NCI-H510A treated with DMSO at 0.1 percent for 48 hours (cell line): Measurements from ENCODE around the gene CCR1.

Experiments used
- DNase-seq: peaks from one replicate; lab custom pipeline; 2025; lab: John Stamatoyannopoulos, UW

The CCR1 gene

DNA sequence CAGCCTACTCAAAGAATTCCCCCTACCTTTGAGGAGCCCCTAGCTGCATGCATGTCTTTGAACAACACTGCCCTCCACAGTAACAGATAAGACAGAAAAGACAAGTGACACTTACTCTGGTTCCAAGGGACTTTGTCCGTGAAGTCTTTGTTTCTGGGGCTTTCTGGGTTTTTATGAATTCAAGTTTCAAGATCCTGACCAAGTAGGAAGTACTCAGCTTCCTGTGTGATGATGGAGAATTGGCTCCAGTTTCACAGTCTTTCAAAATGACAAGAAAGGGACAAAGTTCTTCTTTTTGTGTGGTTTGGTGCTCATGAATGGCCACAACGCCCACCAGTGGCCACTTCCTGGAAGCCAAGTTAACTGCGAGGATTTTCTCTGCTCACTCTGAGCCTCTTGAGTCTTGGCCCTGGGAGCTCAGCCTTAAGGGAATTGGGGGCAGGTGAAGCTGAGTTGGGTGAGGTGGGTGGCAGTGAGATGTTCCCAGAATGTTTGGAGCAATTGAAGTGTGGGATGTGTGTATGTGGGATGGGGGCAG is at the start of gene CCR1:
CCR1 (minus strand) TSS at position 147 of the 538 bp plus-strand sequence. CDS start 4,000 bp downstream, outside the sequence.
- no peak for DNase-seq

- no peak for DNase-seq
These were observed 44.9 kb upstream of the CCR1 start for GRCh38 chr3:46252980-46253379.

DNA sequence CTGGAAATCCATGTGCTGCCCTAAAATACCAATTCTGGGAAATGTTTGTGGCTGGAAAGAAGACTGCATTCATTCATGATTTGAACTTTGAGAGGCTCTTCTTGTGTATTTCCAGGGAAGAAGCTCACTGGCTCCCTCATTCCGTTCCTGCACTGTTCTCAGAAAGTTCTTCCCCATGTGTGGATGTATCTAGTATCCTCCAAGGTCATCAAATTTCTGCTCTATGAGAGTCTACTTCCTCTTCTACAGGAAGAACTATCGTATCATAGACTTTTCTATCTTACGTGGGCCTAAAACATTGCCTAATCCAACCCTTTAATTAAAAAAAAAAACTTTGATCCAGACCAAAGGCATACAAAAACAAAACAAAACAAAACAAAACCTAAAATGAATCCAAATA is 37.0 kb upstream of the CCR1 start:
- no peak for DNase-seq

DNA sequence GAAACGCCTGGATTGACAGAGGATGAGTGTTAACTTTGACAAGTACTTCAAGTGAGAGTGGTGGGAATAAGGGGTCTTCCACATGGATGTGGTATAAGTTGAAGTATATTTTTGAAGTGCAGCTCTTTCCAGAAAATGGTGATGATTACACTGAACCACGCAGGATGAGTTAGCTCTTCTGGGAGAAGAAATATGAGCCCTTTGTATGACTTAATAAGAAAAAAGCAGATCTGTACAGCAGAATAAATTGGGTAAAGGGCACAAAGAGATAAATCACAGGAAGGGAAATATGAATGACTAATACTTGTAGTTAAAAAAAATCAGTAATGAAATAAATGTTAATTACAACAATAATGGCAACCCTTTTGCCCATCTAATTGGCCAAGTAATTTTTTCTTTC is 35.4 kb upstream of the CCR1 start:
- no peak for DNase-seq

- DNase-seq, result no peak
These were observed 34.0 kb upstream of the CCR1 start, which contains the start of gene CCR3 for GRCh38 chr3:46242120-46242519. Gene CCR3, plus strand, starts transcription at chr3:46242460. Its CDS starts 22,699 bp downstream, at chr3:46265159.

- no peak for DNase-seq
These were observed 31.8 kb upstream of the CCR1 start for GRCh38 chr3:46239952-46240351.

GRCh38 chr3:46239301-46239938 is 31.3 kb upstream of the CCR1 start:
- DNase-seq, result no peak

- DNase-seq, result no peak
These were observed 30.3 kb upstream of the CCR1 start for GRCh38 chr3:46238386-46238785.

DNA sequence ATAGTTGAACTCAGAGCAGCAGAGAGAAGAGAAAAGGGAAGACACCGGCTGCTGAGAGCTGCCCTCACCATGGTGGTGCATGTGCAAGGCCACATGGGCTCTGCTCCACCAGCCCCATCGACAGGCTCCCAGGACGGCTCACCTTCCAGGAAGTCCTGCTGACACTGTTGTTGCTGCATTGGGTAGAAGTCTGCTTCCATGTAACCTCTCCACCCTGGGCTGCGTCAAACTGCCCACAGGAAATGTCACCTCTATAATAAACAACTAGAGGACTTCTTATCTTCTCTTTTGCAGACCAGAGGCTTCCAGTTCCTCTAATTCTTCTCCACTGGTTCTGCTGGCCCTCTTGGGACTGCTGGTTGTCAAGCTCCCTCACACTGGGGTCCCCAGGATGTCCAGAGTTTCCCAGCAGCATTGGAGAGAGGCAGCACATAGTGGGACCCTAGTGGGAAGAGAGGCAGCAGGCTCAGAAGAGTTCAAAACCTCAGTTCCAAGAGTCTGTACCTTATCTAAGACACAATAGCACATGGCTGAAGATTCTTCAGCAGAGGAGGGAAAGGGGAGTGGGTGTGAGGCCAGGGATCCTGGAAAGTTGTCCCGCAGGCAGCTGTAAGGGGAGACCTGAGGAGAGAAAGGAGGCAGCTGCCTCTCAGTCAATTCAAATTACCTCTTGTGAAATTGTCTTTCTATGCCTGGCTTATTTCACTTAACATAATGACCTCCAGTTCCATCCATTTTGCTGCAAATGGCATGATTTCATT is 28.4 kb upstream of the CCR1 start:
- no peak for DNase-seq

DNA sequence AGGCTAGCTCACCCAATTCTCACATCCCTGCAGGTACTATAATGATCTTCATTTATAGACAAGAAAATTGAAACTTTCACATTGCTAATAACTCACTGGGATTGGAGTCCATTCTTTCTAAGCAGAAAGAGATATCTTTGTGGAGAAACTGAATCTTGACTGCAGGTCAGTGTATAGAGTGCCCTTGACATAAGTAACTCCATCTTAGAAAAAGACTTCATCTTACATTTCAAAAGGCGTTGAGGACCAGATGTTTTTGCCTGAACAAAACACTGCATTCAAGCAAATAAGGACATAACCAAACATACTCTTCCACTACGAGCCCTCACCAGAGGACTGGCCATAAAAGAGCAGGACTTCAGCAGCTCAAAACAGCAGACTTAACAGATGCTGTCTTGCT is 27.3 kb upstream of the CCR1 start:
- no peak for DNase-seq

GRCh38 chr3:46233194-46233593 is 25.1 kb upstream of the CCR1 start:
- DNase-seq, result no peak

DNA sequence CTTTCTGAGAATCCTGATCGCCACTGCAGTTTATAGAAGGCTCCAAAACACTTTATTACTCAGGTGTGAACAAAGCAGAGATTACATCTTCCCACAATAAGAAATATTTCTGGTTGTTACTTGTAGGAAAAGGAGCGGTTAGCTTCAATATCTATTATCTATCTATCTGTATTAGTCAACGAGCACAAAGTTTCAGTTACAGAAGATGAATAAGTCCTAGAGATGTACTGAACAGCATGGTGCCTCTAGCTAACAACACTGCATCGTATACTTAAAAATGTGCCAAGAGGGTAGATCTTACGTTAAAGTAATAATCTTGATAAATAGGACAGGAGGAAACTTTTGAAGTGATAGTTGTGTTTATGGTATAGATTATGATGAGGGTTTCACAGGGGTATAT is 23.2 kb upstream of the CCR1 start:
- DNase-seq, result no peak

DNA sequence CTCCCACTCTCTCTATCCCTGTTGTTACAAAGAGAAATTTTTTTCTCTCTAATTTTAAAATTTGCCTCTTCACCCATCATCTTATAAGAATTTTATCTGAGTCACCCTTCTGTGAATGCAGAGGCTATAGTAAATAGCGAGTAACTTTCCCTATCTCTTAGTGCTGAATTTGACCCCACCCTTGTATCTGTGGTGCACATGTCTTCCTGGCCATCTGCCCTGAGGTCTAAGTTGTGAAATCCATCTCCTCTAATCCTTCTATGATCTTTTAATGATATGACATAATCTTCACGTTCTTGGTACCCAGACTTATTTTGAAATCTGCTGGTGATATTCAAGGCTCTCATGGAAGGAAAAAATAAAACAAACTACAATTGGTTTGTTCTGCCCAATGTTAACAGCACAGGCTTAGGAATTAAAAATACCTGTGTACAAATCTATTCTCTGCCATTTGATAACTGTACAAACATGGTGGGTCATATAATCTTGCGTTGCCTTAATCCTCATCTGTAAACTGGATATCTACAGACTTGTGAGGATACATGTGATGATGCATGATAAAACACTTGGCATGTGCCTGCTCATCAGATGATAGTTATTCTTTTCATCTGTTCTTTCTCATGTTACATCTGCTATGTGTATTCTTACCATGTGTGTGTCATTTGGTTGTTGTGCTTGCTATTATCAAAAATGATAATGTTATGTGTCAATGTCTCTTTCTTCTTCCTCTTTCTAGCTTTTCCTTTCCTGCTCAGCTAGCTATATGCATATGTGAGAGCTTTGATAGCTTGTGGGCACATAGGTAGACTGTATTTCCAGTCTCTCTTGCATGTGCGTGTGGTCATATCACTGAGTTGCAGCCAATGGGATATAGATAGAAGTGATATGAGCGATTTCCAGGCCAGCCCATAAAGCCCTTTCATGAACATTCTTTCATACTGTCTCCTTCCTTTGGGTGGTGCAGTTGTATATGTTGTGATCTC is 20.4 kb upstream of the CCR1 start:
- no peak for DNase-seq

DNA sequence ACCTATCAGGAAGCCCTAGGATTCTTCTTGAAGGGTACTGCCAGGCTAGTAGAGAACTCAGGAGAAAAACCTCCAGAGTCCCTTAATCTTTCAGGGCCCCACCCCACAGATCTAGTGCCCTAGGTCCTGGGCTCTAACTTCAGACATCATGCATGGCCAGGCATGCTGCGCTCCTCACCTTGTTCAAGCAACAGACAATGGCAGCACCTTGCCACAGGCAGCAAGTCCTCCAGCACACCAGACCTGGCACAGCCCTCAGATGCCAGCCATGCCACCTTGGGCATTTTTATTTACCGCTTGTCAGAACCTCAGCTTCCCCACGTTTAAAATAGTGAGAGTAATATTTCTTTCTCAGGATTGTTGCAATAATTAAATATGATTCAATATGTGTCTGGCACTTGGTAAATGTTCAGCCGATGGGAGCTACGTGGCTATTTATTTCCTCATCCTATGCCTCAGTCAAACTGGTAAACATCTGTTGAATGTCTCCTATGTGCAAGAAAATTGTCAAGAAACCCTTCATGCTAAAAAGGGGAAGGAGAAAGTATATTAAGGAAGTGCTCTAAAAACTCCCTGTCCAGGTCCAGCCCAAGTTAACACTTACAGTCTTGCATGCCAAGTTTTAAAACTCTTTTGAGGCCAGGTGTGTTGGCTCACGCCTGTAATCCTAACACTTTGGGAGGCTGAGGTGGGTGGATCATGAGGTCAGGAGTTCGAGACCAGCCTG is 14.5 kb upstream of the CCR1 start:
- DNase-seq, result no peak

- DNase-seq, result no peak
These were observed 13.8 kb upstream of the CCR1 start for GRCh38 chr3:46221938-46222337.

GRCh38 chr3:46221391-46221790 is 13.3 kb upstream of the CCR1 start:
- DNase-seq, result no peak

DNA sequence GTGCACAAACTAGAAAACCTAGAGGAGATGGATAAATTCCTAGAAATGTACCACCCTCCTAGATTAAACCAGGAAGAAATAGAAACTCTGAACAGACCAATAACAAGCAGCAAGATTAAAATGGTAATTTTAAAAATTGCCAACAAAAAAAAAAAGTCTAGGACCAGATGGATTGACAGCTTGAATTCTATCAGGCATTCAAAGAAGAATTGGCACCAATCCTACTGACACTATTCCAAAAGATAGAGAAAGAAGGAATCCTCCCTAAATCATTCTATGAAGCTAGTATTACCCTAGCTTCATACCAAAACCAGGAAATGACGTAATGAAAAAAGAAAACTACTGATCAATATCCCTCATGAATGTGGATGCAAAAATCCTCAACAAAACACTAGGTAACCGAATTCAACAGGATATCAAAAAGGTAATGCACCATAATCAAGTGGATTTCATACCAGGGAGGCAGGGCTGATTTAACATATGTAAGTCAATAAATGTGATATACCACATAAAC is 10.1 kb upstream of the CCR1 start:
- DNase-seq, result no peak

- DNase-seq, result no peak
These were observed 7.8 kb upstream of the CCR1 start for GRCh38 chr3:46215810-46216414.

- peak; percentile 68 for DNase-seq
These were observed 6.7 kb upstream of the CCR1 start for GRCh38 chr3:46214751-46215352.

DNA sequence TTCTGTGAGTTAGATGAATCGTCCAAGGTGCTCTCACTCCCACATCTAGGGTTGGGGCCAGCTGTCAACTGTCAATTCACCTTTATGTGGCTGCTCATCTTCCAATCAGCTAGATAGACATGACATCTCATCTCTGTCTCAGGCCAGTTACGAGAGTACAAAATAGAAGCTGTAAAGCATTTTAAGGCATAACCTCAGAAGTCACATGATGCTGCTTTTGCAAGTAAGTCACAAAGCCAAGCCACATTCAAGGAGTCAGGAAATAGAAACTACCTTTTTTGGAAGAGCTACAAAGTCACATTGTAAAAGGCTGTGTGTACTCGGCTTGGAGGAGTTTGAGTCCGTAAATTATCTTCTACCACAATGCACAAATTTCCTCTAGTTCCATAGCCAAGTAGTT is 5.1 kb upstream of the CCR1 start:
- no peak for DNase-seq
